PC-3 (cell line): ENCODE measurements around the gene TOR1B.

Experiments
- EZH2 ChIP-seq: fragments of 300-600 bp; sonication (generic); IDR thresholded peaks from one replicate; pipeline ENCODE4 v1.6.1; 2017; ENCODE audit warnings: antibody characterized with exemption, mild to moderate bottlenecking, low read length; ENCODE audit not compliant: unreplicated experiment
- EZH2phosphoT487 ChIP-seq: fragments of 300-600 bp; sonication (generic); IDR thresholded peaks from 2 replicates; pipeline ENCODE4 v1.6.1; 2018; ENCODE audit warnings: mild to moderate bottlenecking, antibody characterized with exemption, low read length, borderline replicate concordance
- TF ChIP-seq, protein P1 (sequence below): fragments of 300-600 bp; sonication (generic); conservative IDR thresholded peaks from 2 replicates; pipeline ENCODE4 v1.5.1; 2017; ENCODE audit warnings: antibody characterized with exemption, low read depth, mild to moderate bottlenecking, low read length

- TF ChIP-seq EZH2 (no peak), EZH2phosphoT487 (no peak)
- TF ChIP-seq, protein P1, sequence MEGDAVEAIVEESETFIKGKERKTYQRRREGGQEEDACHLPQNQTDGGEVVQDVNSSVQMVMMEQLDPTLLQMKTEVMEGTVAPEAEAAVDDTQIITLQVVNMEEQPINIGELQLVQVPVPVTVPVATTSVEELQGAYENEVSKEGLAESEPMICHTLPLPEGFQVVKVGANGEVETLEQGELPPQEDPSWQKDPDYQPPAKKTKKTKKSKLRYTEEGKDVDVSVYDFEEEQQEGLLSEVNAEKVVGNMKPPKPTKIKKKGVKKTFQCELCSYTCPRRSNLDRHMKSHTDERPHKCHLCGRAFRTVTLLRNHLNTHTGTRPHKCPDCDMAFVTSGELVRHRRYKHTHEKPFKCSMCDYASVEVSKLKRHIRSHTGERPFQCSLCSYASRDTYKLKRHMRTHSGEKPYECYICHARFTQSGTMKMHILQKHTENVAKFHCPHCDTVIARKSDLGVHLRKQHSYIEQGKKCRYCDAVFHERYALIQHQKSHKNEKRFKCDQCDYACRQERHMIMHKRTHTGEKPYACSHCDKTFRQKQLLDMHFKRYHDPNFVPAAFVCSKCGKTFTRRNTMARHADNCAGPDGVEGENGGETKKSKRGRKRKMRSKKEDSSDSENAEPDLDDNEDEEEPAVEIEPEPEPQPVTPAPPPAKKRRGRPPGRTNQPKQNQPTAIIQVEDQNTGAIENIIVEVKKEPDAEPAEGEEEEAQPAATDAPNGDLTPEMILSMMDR: no peak
Measured at GRCh38 chr9:129828969-129829368, 26.0 kb downstream of the TOR1B start.
